Activated T-cell treated with anti-CD3 and anti-CD28 coated beads for 24 hours (primary cell): Measurements from ENCODE around the gene BRAT1.
"Not testable (repeated sequence)": the region's sequence is repeated elsewhere in the genome, so short reads cannot be mapped to it uniquely, and the experiment has no call there.

ENCODE experiments used
- DNase-seq: peaks from one replicate; pipeline ENCODE4 v3.0.0-alpha.2; 2020; ENCODE audit warnings: low read depth

The BRAT1 gene

DNA sequence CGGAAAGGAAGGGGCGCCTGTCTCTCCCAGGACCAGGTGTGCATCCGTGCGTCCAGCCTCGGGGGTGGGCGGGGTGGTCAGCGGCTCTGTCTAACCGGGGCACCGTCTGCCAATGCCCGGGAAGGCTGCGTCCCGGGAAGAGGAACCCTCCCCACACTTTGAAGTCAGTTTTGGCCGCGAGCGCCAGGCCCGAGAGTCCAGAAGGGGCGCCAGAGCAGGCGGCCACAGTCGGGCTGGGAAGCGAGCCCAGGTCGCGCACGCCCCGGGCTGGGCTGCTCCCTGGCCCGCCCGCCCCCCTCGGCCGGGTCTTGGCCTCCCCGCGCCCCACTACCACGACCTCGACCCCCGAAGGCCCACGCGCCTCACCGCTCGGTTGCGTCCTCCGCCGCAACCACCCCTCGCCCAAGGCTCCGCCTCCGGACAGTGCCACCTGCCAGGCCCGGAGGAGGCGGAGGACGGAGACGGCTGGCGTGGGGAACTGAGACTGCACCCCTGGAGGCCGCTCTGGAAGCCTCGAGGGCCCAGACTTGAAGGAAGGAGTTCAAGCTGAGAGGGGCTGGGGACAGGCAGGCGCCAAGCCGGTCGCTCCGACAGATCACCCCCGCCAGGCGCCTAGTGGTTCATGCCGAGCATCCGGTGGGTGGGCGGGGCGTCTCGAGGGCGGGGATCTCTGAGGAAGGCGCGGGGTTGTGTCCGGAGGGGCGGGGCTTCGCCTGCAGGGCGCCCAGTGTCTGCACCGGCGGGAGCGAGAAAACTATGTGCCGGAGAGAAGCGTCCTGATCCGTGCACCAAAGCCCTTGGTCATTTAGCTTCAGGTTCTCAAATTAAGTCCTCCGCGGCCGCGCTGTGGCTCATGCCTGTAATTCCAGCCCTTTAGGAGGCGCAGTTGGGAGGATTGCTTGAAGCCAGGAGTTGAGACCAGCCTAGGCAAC, at the start of gene BRAT1:
TSS of gene BRAT1 (minus strand) at position 404 of the 932 bp plus-strand sequence. CDS start 1,093 bp downstream, outside the sequence.
- peak; percentile 91 for DNase-seq

DNA sequence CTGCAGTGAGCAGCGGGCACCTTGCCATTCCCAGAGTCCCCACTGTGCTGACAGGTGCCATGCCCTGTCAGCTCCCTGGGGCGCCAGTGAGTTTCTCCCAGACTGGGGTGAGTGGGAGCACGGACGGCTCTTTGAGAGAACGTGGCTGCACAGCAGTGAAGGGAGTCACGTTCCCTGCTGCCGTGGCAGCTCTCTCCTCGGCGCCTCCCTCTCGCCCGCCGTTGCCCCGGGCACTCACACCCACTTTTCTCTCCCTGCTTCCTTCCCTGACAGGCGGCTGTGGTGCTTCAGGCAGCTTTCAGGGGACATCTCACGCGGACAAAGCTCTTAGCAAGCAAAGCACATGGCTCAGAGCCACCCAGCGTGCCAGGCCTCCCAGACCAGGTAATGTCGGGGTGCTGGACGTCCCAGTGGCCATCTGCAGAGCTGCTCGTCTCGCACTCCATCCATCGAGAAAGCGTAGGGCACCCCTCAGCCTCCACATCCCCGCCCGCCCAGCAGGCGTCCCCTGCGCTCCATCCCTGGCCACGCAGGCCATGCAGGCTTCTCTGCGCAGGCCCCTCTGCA, 49.4 kb upstream of the BRAT1 start:
- no peak for DNase-seq

DNA sequence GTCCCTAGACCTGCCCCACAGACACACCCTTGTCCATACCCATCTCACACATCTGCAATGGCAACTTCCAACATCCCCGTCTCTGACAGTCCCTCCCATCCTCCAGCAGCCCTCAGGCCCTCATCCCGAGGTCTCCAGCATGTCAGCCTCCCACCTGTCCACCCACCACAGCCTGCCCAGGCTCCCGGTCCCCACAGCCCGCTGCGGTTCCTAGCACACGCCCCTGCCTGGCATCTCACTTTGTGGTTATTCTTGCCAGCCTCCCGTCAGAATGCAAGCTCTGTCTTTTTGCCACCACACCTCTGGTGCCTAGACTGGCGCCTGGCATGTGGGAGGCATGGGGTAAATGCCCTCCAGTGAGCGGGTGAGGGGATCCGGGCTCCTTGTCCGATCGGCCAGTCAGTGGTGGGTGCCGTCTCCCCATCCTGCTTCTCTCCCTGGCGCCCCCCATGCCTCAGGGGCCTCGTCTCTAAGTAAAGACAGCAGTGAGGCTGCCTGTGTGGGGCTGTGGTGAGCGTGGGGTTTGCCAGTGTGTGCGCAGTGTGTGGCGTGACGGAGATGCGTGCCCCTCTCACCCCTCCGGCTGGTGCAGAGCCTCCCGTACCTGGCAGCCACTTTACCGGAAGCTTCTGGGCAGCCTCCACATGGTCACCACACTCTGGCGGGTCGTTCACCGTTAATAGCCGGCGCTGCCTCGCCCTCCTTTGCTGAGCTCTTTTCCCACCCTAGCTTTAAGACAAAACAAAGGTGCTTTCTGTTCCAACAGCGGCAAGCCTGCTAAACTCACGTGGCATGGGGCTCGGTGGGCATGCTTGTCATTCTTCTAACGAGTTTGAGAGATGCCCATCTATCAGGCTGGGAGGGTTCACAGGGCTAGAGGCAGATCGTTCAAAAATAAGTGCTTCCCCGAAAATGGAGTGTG, 48.0 kb upstream of the BRAT1 start:
- DNase-seq = no peak

DNA sequence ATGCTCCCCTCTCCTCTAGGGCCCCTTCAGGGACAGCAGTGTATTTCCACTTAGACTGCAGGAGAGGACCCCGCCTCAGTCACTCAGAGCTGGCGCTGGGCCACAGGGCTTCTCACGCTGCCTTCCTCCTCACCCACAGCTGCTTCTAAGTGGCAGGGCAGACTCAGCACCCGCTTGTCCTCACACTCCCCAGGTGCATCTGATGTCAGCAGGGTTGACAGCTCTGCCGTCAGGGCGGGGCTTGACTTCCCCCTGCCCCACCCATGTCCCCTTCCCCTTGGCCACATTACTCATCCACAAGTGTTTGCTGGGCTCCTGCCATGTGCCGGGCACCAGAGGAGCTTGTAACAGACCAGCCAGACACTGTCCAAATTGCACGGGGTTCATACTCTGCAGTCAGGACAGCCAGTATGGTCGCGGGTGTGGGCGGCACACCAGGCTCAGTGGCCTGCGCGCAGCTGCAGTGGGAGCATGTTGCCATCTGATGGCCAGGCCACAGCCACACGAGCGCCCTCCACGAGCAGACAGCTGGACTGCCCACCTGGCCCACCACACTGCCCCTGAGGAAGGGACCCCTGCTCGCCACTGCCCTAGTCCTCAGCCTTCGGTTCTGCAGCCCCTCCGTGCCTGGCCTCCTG, 47.2 kb upstream of the BRAT1 start:
- DNase-seq = no peak

DNA sequence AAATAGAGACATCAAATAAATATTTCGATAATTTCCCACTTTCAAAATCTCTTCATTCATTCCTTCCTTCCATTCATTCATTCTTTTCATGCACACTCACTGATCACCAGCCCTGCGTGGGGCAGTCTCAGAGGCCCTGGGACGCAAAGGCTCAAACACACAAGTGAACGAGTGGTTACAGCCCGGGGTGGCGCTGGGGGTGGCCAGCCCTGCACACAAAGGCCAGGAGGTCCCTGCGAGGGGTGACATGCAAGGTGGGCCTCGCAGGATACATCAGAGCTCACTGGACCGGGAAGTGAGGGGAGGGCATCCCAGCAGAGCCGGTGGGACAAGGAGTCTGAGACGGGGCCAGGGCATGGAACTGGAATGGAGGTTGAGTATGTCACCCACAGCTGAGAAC, 46.6 kb upstream of the BRAT1 start:
- DNase-seq = no peak

DNA sequence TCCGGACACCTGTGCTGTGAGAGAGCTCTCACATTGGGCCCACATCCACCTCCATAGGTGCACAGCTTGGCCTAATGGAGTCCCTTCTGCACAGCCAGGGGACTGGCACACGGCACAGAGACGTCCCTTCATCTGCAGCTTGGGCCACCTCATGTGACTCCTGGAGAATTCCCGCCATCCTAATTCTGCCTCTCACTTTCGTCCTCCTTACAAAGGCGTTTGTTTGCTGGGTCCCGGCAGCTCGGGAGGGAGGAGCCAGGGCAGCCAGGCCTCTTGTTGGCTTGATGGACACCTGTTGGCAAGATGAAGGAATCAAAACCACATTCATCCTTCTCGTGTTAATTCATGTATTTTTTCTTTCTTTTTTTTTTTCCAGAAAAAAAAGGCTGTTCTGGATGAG, 45.7 kb upstream of the BRAT1 start:
- DNase-seq = no peak

DNA sequence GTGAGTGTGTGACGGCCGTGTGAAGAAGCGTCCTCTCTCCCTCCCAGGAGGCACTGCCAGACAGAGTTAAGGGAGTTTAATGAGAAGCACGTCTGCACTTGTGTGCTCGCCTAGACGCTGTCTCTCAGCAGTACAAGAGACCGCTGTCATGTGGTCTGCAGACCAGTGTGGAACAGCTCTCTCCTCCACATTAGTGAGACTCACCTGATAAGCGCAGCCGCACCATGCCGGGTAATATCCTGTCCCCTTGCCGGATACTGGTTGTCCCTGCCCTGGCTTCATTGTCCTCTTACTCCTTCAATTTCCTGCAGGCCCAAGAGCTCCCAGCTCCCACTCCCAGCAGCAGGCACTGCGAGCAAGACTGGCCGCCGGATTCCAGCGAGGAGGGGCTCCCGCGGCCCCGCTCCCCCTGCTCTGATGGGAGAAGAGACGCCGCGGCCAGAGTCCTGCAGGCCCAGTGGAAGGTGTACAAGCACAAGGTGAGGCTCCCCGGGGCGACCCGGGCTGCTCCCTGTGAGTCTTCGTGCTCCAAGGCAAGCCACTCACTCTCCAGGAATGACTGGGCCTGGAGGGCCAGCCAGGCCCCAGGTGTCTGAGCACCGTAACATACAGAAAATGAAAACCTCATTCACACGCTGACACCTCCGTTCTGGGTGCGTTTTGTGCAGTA, 43.0 kb upstream of the BRAT1 start:
- DNase-seq = no peak

DNA sequence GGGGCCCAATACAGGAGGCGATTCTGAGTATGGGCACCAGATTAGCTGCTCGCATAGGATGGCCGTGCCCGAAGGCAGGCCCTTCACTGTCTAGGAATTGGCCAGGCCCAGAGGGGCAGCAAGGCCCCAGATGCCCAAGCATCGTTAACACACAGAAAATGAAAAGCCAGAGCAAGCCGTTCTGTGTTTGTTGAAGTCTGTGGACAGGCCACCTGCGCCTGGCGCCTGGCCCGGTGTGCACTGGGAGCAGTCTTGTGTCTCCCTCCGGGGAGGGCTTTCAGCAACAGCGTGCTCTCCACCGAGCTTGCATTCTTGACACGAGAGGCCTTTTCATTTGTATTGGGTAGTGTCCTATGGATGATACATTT, 41.9 kb upstream of the BRAT1 start:
- DNase-seq = no peak

DNA sequence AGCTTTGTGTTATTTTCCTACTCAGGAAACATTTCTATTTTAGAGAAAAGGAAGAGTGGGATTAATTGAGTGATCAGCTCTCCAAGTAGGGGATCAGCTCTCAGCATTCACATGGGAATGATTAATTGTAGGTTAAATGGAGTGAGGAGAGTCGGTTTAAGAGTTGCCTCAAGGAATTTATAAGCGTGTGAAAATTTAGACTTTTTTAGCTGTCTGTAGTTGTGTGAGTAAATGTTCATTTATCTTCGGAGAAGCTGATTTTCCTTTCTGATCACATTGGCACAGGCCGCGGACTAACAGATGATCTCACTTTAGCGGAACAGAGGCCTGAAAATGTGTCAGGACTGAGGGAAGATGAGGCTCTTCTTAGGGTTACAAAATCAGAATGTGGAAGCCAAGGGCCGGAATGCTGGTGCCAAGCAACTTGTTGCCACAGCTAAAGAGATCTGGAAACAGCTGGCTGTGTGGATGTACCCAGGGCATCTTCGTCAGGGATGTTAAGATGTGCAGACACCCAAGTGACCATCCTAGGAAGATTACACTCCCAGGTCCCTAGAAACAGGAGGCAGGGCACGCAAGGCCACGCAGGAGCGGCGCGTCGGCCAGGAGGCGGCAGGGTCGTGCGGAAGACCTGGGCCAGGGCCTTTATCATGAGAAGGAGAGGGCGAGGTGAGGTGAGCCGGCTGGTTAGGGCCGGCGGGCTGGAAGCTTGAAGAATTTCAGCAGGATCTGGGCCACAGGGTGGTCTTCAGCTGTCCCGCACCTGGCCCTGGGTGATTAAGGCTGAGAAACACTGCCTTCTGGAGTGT, 41.3 kb upstream of the BRAT1 start:
- DNase-seq = no peak

DNA sequence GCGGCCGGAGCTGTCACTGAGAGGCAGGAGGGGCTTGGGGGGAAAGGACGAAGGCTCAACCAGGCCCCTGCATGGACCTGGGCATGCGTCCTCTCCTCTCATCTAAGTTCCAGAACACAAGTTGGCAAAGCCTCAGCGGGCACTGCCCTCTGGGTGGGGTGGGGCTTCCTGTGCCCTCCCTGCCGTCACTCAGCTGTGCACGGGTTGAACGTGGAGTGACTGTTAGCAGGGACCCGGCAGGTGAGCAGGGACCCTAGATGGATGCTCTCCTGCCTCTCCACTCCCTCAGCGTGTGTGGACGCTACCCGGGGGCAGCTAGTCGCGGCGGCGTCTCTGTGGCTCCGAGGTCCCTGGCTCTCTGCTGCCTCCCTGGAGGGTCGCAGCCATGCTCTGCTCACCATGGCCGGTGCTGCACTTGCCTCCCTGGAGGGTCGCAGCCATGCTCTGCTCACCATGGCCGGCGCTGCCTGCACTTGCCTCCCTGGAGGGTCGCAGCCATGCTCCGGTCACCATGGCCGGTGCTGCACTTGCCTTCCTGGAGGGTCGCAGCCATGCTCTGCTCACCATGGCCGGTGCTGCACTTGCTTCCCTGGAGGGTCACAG, 40.0 kb upstream of the BRAT1 start:
- DNase-seq = no peak

DNA sequence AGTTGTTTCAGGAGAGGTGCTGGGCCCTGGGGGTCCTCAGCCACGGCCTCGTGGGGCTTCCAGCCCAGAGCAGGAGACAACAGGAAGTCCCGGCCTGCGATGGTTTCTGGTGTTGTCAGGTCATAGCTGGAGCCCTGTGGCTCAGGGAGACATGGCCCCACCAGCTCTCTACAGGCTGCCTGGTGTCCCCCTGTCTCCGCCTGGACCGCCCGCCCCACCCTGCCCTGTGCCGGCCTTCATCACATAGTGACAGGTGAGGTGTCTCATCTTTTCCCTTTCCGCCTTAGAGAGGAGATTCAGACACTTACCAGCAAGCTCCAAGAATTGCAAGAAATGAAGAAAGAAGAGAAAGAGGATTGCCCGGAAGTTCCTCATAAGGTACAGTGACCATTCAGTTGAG, 39.3 kb upstream of the BRAT1 start:
- no peak for DNase-seq

DNA sequence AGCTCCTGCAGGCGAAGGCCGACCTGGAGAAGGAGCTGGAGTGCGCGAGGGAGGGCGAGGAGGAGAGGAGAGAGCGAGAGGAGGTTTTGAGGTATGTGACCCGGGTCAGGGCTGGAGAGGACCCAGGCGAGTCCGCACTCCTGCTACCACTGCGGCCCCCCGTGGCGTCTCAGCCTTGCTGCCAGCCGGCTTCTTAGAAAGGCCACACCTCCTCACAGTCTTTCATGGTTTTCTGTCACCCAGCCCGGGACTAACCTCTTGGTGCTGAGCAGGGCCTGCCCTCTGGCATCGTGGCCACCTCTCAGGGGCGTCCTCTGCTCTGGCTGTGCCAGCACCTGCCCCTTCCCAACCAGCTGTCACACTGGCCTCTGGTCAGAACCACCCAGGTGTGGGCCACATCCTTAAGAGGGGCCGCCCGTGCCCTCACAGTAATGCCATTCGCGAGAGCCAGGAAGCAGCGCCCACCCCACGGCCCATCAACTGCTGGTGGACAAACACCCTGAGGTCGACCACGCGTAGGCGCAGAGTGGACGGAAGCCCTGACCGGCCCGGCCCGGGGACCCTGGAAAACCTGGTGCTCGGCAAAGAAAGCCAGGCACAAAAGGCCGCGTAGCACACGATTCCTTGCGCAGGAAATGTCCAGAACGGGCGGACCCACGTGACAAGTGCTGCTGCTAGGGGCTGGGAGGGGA, 37.9 kb upstream of the BRAT1 start:
- no peak for DNase-seq

DNA sequence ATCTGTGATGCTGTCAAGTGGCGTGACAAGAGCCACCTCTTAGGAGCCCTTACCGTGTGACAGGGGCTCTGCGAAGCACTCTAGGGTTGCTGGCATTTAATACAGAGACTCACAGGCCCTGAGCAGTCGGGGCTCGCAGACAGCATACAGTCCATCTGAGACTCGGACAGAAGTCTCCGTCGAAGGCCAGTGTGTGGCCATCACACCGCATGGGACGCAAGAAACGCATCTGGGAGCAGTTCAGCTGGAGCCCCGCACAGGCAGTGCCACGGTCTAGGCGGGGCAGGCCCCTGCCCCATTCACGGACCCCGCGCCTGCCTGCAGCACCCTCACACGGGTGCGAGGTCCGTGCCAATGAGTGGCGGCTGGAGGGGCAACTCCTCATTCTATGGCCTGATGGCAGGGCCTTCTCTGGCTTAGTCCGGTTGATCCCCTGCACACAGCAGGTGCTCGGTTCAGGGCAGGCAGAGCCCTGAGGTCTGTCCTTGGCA, 37.1 kb upstream of the BRAT1 start:
- no peak for DNase-seq

DNA sequence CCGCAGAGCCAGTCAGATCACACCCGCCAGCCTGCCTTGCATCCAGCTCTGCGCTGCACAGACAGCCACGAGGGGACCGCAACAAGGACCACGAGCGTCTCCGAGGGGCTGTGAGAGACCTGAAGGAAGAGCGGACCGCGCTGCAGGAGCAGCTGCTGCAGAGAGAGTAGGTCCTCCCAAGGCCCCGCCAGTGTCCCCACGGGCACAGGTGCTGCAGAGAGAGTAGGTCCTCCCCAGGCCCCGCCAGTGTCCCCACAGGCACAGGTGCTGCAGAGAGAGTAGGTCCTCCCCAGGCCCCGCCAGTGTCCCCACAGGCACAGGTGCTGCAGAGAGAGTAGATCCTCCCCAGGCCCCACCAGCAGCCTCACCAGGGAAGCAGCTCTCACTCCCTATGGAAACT, 34.6 kb upstream of the BRAT1 start:
- not testable (repeated sequence) for DNase-seq

DNA sequence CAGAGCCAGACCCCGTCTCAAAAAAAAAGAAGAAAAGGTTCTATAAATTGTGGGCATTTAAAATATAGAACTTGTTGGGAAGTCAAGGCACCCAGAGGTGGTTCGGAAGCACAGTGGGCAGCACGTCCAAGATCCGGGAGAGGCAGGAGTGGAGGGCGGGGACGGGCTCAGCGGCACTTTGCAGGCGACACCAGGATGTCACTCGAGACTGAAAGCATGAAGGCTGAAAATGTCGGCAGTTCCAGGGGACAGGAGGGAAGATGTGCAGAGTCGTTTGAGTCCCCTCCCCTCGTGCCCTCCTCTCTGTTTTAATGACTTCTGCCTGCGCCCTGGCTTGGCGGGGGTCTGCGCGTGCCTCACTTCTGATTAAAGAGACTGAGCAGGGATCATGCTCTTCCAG, 34.0 kb upstream of the BRAT1 start:
- DNase-seq = no peak

DNA sequence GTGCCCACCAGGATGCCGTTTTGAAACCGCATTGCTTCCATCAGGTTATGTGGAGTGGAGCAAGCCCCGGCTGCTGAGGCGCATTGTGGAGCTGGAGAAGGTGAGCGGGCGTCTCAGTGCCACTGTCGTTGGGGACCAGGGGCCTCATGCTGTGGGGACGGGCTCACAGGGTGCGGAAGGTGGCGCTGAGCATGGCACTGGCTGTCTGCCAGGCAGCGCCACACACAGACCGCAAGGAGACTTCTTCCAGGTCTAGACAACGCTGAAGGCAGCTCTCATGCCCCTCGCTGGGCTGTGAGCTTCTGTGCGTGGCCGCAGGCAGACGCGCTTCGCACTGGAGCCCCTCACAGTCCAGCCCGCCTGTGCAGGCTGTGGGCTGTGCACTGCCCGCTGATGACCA, 32.5 kb upstream of the BRAT1 start:
- DNase-seq = no peak

DNA sequence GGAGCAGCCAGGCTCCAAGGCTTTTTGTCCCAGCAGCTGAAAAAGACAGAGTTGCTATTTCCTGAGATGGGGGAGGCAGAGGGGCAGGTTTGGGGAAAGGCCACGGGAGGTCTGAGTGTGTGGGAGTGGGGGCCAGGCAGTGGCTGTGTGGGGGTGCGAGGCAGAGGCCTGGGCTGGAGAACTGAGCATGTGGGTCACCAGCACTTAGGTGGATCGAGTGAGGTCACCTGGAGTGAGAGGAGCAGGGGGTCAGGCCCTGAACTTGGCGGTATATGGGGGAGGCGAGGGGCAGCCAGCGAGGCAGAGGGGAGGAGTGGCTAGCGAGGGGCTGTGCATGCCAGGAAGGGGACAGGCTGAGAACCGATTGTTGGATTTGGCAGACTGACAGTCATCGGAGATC, 31.8 kb upstream of the BRAT1 start:
- DNase-seq = no peak

DNA sequence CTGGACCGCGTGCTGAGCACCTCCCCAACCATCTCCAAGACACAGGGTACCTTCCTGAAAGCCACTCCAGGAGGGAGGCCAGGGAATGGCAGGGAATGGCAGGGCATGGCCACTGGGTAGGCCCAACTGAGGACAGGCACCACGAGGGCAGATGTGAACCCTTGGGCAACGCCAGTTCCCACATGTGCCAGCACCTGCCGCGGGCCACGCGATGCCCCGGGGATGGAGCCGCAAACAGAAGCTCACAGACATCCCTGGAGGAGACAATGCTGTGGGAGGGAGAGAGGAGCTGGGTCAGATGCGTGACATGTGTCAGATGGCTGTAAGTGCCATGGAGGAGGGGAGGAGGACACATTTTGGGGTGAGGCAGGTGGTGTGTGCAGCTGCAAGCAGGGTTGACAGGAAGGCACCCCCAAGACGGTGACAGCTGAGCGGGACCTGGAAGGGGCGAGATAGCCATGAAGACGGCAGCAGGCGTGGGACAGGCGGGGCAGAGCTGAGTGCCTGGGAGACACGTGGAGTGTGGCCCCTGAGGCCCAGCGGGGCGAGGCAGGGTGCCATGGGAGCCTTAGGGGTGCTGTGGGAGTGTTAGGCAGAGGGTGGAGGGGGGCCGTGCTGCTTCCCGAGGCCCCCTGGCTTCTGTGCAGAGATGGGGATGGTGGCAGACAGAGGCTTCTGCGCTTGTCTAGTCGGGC, 31.1 kb upstream of the BRAT1 start:
- no peak for DNase-seq

DNA sequence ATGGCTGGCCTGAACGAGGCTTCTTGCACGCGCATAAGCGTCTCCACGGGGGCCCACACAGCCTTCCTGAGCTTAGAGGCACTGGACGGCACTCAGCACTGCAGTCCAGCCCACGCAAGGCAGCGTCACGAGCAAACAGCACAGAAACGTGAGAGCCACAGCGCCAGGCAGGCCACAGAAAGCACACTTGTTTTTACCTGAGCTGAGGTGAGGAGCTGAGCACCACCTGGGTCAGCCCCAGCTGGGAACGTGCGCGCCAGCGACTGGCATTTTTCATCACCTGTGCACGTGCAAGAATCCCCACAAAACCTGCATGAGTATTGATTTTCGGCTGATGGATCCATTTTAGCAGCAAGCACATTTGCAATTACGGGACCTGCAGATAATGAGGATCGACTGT, 30.1 kb upstream of the BRAT1 start:
- DNase-seq = no peak
